ENCODE data around the gene AFTPH.

GRCh38 chr2:64554117-64554516, 30.0 kb downstream of the AFTPH start:
- TF ChIP-seq CTCF (IDR thresholded peaks at IDR 0.05): no peak
- no peak for TF ChIP-seq POLR2A (IDR thresholded peaks at IDR 0.05)
